Measurements from ENCODE around the gene TRIP10.

DNA sequence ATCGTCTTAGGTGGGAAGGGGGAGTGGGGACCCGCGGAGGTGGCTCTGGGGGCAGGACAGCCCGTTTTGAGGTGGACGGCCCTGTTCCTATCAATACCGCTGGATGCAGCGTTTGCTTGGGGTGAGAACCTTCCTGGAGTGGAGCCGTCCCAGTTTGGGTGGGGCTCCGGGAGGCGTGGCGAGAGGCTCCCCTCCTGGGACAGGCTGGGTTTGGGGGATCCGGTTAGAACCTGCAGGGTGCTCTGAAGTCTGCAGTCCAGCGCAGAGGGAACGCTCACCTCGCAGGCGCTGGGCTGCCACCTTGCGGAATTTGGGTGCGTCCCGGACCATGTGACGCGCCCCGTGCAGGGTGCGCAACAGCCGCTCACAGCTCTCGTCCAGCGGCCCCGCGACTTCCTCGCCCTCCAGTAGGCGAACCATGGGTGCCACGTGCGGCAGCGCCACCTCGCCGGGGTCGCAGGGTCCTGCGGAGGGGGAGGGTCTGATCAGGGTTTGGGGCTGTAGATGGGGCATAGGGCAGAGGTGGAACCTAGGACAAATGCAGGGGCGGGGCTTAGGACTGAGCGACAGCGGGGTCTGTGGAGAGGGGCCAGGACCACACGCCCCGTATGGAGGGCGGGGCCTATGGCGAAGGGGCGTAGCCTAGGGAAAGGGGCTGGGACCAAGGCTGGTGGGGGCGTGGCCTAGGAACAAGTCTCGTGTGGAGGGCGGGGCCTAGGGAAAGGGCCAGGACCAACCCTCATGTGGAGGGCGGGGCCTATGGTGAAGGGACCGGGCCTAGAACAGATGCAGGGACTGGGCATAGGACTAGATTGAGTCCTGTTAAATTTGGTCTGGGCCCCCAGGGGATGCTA, 13.9 kb downstream of the TRIP10 start:
- TF ChIP-seq, protein P1, sequence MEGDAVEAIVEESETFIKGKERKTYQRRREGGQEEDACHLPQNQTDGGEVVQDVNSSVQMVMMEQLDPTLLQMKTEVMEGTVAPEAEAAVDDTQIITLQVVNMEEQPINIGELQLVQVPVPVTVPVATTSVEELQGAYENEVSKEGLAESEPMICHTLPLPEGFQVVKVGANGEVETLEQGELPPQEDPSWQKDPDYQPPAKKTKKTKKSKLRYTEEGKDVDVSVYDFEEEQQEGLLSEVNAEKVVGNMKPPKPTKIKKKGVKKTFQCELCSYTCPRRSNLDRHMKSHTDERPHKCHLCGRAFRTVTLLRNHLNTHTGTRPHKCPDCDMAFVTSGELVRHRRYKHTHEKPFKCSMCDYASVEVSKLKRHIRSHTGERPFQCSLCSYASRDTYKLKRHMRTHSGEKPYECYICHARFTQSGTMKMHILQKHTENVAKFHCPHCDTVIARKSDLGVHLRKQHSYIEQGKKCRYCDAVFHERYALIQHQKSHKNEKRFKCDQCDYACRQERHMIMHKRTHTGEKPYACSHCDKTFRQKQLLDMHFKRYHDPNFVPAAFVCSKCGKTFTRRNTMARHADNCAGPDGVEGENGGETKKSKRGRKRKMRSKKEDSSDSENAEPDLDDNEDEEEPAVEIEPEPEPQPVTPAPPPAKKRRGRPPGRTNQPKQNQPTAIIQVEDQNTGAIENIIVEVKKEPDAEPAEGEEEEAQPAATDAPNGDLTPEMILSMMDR (IDR thresholded peaks at IDR 0.05), result peak in 2 of 3 donors; percentile 72 to 73
- no peak for TF ChIP-seq POLR2A (IDR thresholded peaks at IDR 0.05)

Measured in ovary (tissue), 3 donors.